Chondrocyte (in vitro differentiated cells): ENCODE measurements around the gene LDB2. TPM values are rescaled to one million over a fixed set of nuclear protein-coding genes. Genes with fewer than 3 reads are reported as not detected.

ENCODE experiments used
- DNase-seq: peaks from one replicate; pipeline ENCODE4 v3.0.0; 2021; ENCODE audit warnings: mixed read lengths, low spot score
- H3K27ac Mint-ChIP-seq: one replicate; pipeline ENCODE4 v1.8.0; 2021; ENCODE audit warnings: mild to moderate bottlenecking, moderate library complexity, mixed read lengths; ENCODE audit not compliant: unreplicated experiment
- H3K27me3 Mint-ChIP-seq: 2 replicates; pipeline ENCODE4 v1.8.0; 2021; ENCODE audit warnings: low read depth, mixed read lengths
- H3K36me3 Mint-ChIP-seq: 2 replicates; pipeline ENCODE4 v1.8.0; 2021; ENCODE audit warnings: low read depth, mixed read lengths
- H3K4me1 Mint-ChIP-seq: 2 replicates; pipeline ENCODE4 v1.8.0; 2021; ENCODE audit warnings: low read depth, mild to moderate bottlenecking, mixed read lengths
- H3K4me3 Mint-ChIP-seq: one replicate; pipeline ENCODE4 v1.8.0; 2021; ENCODE audit warnings: mild to moderate bottlenecking, moderate library complexity, mixed read lengths; ENCODE audit not compliant: unreplicated experiment
- H3K9me3 Mint-ChIP-seq: 2 replicates; pipeline ENCODE4 v1.8.0; 2021; ENCODE audit warnings: low read depth, mixed read lengths
- total RNA-seq: library from RNA; stranded (reverse); gene quantifications from 3 replicates; pipeline ENCODE4 v1.2.1, GENCODE V29; 2021
- TF ChIP-seq, protein P1 (sequence below): fragments of 200-600 bp; sonication (generic); IDR thresholded peaks from 2 replicates; pipeline ENCODE4 v1.5.0; 2021; ENCODE audit warnings: antibody characterized with exemption, mild to moderate bottlenecking, moderate library complexity

Gene LDB2
- total RNA-seq, 1 donor from 2014 or later = 2.0 TPM

DNA sequence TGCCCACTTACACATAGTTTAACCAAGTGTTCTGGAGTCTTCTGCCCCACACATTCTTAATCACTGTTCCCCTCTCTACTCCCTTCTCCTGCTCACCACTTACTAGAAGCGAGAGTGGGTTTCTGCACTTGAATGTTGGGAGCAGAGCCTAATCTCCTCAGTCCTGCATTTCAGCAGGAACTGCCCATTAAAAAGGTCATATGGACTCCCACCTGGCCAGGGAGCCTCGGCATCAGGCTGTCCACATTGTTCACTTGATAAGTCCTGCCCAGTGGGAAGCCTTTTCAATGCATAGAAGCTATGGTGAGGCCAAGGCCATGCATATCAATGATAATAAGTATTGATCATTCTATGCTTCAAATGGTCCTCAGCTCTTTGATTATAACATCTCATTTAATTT, 144.3 kb downstream of the LDB2 start:
- TF ChIP-seq, protein P1, sequence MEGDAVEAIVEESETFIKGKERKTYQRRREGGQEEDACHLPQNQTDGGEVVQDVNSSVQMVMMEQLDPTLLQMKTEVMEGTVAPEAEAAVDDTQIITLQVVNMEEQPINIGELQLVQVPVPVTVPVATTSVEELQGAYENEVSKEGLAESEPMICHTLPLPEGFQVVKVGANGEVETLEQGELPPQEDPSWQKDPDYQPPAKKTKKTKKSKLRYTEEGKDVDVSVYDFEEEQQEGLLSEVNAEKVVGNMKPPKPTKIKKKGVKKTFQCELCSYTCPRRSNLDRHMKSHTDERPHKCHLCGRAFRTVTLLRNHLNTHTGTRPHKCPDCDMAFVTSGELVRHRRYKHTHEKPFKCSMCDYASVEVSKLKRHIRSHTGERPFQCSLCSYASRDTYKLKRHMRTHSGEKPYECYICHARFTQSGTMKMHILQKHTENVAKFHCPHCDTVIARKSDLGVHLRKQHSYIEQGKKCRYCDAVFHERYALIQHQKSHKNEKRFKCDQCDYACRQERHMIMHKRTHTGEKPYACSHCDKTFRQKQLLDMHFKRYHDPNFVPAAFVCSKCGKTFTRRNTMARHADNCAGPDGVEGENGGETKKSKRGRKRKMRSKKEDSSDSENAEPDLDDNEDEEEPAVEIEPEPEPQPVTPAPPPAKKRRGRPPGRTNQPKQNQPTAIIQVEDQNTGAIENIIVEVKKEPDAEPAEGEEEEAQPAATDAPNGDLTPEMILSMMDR = no peak
- Mint-ChIP-seq H3K4me1 (peaks cover 10% of the 10 kb centered on the region), H3K4me3 (no peak overlapping the region), H3K27me3 (no peaks in the 10 kb centered on the region), H3K36me3 (no peaks in the 10 kb centered on the region), H3K27ac (no peak overlapping the region), H3K9me3 (no peaks in the 10 kb centered on the region)
- DNase-seq = no peak

- Mint-ChIP-seq H3K27me3 (no peaks in the 10 kb centered on the region), H3K27ac (no peak overlapping the region), H3K4me1 (peaks cover 10% of the 10 kb centered on the region), H3K9me3 (no peaks in the 10 kb centered on the region), H3K36me3 (no peaks in the 10 kb centered on the region), H3K4me3 (no peak overlapping the region)
- TF ChIP-seq, protein P1 = peak; percentile 69
- no peak for DNase-seq
Measured at GRCh38 chr4:16752150-16752549, 146.3 kb downstream of the LDB2 start.

DNA sequence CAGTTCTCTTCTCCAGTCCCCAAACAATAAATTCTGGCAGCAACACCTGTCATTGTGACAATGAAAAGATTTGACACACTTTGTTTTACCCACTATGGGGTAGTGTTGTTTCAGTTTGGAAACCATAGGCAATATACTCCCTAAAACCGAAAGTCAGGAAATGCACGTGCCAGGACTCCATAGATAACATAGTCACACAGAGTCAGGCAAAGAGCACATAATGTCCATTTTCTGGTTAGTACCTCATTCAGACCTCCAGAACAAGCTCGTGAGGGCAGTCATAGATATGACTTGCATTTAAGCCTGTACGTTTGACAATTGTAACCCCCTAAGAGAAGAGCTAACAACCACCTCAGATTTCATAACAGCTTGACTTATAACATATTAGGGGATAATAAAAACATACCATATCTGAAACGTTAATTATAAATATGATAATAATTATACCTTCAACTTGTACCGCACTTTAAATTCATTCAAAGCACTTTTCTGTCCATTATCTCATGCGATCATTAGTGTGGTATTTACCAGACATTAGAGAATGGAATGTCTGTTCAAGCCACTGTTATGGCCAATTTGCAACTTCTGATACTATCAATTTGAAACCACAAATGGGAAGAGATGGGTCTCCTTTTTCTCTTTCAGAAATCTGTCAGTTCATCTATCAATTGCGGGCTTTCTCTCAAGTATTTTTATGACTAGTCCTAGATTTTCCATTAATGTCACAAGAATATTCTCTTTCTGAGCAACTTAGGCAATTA, 147.4 kb downstream of the LDB2 start:
- DNase-seq = no peak
- Mint-ChIP-seq H3K27me3 (no peaks in the 10 kb centered on the region), H3K36me3 (no peaks in the 10 kb centered on the region), H3K4me3 (no peak overlapping the region), H3K4me1 (peaks cover 10% of the 10 kb centered on the region), H3K9me3 (no peaks in the 10 kb centered on the region), H3K27ac (no peak overlapping the region)
- TF ChIP-seq, protein P1 = no peak

GRCh38 chr4:16750216-16750615, 148.2 kb downstream of the LDB2 start:
- no peak overlapping the region for H3K27ac Mint-ChIP-seq
- H3K27me3 Mint-ChIP-seq = no peaks in the 10 kb centered on the region
- DNase-seq = no peak
- H3K4me1 Mint-ChIP-seq = peaks cover 10% of the 10 kb centered on the region
- H3K36me3 Mint-ChIP-seq = no peaks in the 10 kb centered on the region
- no peak overlapping the region for H3K4me3 Mint-ChIP-seq
- TF ChIP-seq, protein P1 = no peak
- H3K9me3 Mint-ChIP-seq = no peaks in the 10 kb centered on the region

GRCh38 chr4:16745887-16746286, 152.6 kb downstream of the LDB2 start:
- no peak overlapping the region for H3K27ac Mint-ChIP-seq
- no peaks in the 10 kb centered on the region for H3K4me1 Mint-ChIP-seq
- H3K36me3 Mint-ChIP-seq = no peaks in the 10 kb centered on the region
- no peaks in the 10 kb centered on the region for H3K27me3 Mint-ChIP-seq
- no peak for DNase-seq
- TF ChIP-seq, protein P1 = no peak
- H3K4me3 Mint-ChIP-seq = no peak overlapping the region
- H3K9me3 Mint-ChIP-seq = no peaks in the 10 kb centered on the region
